HepG2 (cell line): ENCODE measurements around the gene CNPPD1. TPM values are rescaled to one million over a fixed set of nuclear protein-coding genes. Genes with fewer than 3 reads are reported as not detected.

Experiments used
- CHD4 ChIP-seq: fragments of 200-600 bp; sonication (generic); IDR thresholded peaks from 2 replicates; pipeline ENCODE4 v1.7.0; 2017; ENCODE audit warnings: mild to moderate bottlenecking, low read length, borderline replicate concordance
- HIVEP1 ChIP-seq: sonication (generic); formaldehyde crosslinking; IDR thresholded peaks from 2 replicates; pipeline ENCODE4 v1.4.0; 2020; ENCODE audit warnings: mild to moderate bottlenecking, missing genetic modification reagents
- HNRNPLL ChIP-seq: fragments of 200-400 bp; formaldehyde crosslinking; IDR thresholded peaks from 2 replicates; pipeline ENCODE4 v1.6.1; 2017; ENCODE audit warnings: mild to moderate bottlenecking, low read depth, low read length; ENCODE audit not compliant: poor library complexity, severe bottlenecking
- MAFG ChIP-seq: sonication (generic); formaldehyde crosslinking; IDR thresholded peaks from 2 replicates; pipeline ENCODE4 v1.5.1; 2020; ENCODE audit warnings: mild to moderate bottlenecking, missing genetic modification reagents
- MTF1 ChIP-seq: sonication (generic); formaldehyde crosslinking; IDR thresholded peaks from 2 replicates; pipeline ENCODE4 v1.5.0; 2020; ENCODE audit warnings: missing genetic modification reagents
- NFE2L2 ChIP-seq: fragments of 150-350 bp; IDR thresholded peaks from 2 replicates; pipeline ENCODE4 v1.6.1; 2014; ENCODE audit warnings: low read length
- NR2C2 ChIP-seq: sonication (generic); formaldehyde crosslinking; IDR thresholded peaks from 2 replicates; pipeline ENCODE4 v1.4.0; 2020; ENCODE audit warnings: missing genetic modification reagents, mild to moderate bottlenecking, moderate library complexity, borderline replicate concordance
- PAF1 ChIP-seq: IDR thresholded peaks from 2 replicates; pipeline ENCODE4 v1.6.1; 2016; ENCODE audit warnings: missing genetic modification reagents, missing compliant biosample characterization
- PCBP1 ChIP-seq: fragments of 200-400 bp; formaldehyde crosslinking; IDR thresholded peaks from 2 replicates; pipeline ENCODE4 v1.6.1; 2017; ENCODE audit warnings: mild to moderate bottlenecking, low read depth, low read length, borderline replicate concordance
- RELA ChIP-seq: sonication (generic); formaldehyde crosslinking; IDR thresholded peaks from 2 replicates; pipeline ENCODE4 v1.4.0; 2020; ENCODE audit warnings: missing genetic modification reagents
- RFXAP ChIP-seq: sonication (generic); formaldehyde crosslinking; IDR thresholded peaks from 2 replicates; pipeline ENCODE4 v1.4.0; 2020; ENCODE audit warnings: missing genetic modification reagents, borderline replicate concordance
- SRF ChIP-seq: IDR thresholded peaks from 2 replicates; pipeline ENCODE4 v1.6.1; 2011; ENCODE audit warnings: mild to moderate bottlenecking, low read depth, low read length, moderate library complexity
- USF2 ChIP-seq, 2 experiments: sonication (generic) in 1 of 2; formaldehyde crosslinking in 1 of 2; IDR thresholded peaks; 2 replicates each; pipeline versions ENCODE4 v1.5.1 to v1.6.1; 2011 to 2020; ENCODE audit warnings: borderline replicate concordance in 1 of 2, low read depth in 1 of 2, low read length in 1 of 2, mild to moderate bottlenecking in 1 of 2, missing genetic modification reagents in 1 of 2, moderate library complexity in 1 of 2
- ZEB1 ChIP-seq: IDR thresholded peaks from 2 replicates; pipeline ENCODE4 v1.6.1; 2012; ENCODE audit warnings: mild to moderate bottlenecking, low read depth, inconsistent platforms; ENCODE audit not compliant: insufficient replicate concordance
- ZNF275 ChIP-seq: sonication (generic); formaldehyde crosslinking; IDR thresholded peaks from 2 replicates; pipeline ENCODE4 v1.8.0; 2022; ENCODE audit warnings: missing genetic modification reagents, mild to moderate bottlenecking, inconsistent platforms, borderline replicate concordance
- ZNF563 ChIP-seq: sonication (generic); formaldehyde crosslinking; IDR thresholded peaks from 2 replicates; pipeline ENCODE4 v1.8.0; 2022; ENCODE audit warnings: mild to moderate bottlenecking, moderate library complexity, missing genetic modification reagents
- polyA plus RNA-seq, 8 experiments: library from polyadenylated mRNA; depleted of rRNA in 3 of 8; stranded (reverse) in 7 of 8; unstranded in 1 of 8; fragments of >200 nt; fragmentation: Illumina TruSeq in 4 of 8; extraction: Trizol in 4 of 8; gene quantifications; 2 replicates each; pipeline versions ENCODE4 v1.2.1 to v1.2.3, GENCODE V29; 2011 to 2016; ENCODE audit warnings: low read depth in 4 of 8, missing spikeins in 1 of 8, mixed read lengths in 1 of 8; ENCODE audit not compliant: insufficient read depth in 1 of 8
- total RNA-seq, 5 experiments: library from RNA; depleted of rRNA; stranded (reverse); fragments of >200 nt; fragmentation: Illumina TruSeq; extraction: Trizol; gene quantifications; 2 replicates each; pipeline ENCODE4 v1.2.3, GENCODE V29; 2016; ENCODE audit warnings: low read depth in 1 of 5
- TF ChIP-seq, protein P1 (sequence below): sonication (generic); formaldehyde crosslinking; IDR thresholded peaks from 2 replicates; pipeline ENCODE4 v1.8.1; 2023; ENCODE audit warnings: missing genetic modification reagents, inconsistent platforms, borderline replicate concordance
- TF ChIP-seq, protein P2 (sequence below): sonication (generic); formaldehyde crosslinking; IDR thresholded peaks from 2 replicates; pipeline ENCODE4 v1.4.0; 2020; ENCODE audit warnings: missing genetic modification reagents
- TF ChIP-seq, protein P3 (sequence below): sonication (generic); formaldehyde crosslinking; IDR thresholded peaks from 2 replicates; pipeline ENCODE4 v1.5.1; 2020; ENCODE audit warnings: missing genetic modification reagents, mild to moderate bottlenecking, borderline replicate concordance

Gene CNPPD1
- total and polyA plus RNA-seq, 2 of the 13 experiments (the other 11 are each of a cell fraction or from before 2014, with no cell fraction given) = 35.5 to 49.4 TPM

- TF ChIP-seq MTF1 (CRISPR knock-in tag) = no peak; the same call in 1 of the 2 replicates
- TF ChIP-seq, protein P1, sequence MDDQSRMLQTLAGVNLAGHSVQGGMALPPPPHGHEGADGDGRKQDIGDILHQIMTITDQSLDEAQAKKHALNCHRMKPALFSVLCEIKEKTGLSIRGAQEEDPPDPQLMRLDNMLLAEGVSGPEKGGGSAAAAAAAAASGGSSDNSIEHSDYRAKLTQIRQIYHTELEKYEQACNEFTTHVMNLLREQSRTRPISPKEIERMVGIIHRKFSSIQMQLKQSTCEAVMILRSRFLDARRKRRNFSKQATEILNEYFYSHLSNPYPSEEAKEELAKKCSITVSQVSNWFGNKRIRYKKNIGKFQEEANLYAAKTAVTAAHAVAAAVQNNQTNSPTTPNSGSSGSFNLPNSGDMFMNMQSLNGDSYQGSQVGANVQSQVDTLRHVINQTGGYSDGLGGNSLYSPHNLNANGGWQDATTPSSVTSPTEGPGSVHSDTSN (CRISPR knock-in tag) = no peak
- 0 out of 2 replicates have a peak, but pooled peaks have one; percentile 46 for TF ChIP-seq SRF
- no peak for TF ChIP-seq NR2C2 (CRISPR knock-in tag)
- TF ChIP-seq HIVEP1 (CRISPR knock-in tag) = 0 out of 2 replicates have a peak, but pooled peaks have one; percentile 58
- no peak for TF ChIP-seq MAFG (CRISPR knock-in tag)
- peak; percentile 61; the same call in 1 of the 2 replicates for TF ChIP-seq RFXAP (CRISPR knock-in tag)
- TF ChIP-seq RELA (CRISPR knock-in tag) = peak; percentile 76; the same call in 1 of the 2 replicates
- no peak for TF ChIP-seq CHD4
- TF ChIP-seq PCBP1 = 0 out of 2 replicates have a peak, but pooled peaks have one; percentile 23
- TF ChIP-seq, protein P2, sequence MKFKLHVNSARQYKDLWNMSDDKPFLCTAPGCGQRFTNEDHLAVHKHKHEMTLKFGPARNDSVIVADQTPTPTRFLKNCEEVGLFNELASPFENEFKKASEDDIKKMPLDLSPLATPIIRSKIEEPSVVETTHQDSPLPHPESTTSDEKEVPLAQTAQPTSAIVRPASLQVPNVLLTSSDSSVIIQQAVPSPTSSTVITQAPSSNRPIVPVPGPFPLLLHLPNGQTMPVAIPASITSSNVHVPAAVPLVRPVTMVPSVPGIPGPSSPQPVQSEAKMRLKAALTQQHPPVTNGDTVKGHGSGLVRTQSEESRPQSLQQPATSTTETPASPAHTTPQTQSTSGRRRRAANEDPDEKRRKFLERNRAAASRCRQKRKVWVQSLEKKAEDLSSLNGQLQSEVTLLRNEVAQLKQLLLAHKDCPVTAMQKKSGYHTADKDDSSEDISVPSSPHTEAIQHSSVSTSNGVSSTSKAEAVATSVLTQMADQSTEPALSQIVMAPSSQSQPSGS = peak; percentile 85
- TF ChIP-seq HNRNPLL = peak; percentile 87
- TF ChIP-seq ZNF275 (CRISPR knock-in tag) = no peak; the same call in 1 of the 2 replicates
- TF ChIP-seq PAF1 (CRISPR knock-in tag) = 0 out of 2 replicates have a peak, but pooled peaks have one; percentile 66
- TF ChIP-seq ZEB1 = no peak
- TF ChIP-seq ZNF563 (CRISPR knock-in tag) = peak; percentile 72; the same call in 1 of the 2 replicates
- TF ChIP-seq, protein P3, sequence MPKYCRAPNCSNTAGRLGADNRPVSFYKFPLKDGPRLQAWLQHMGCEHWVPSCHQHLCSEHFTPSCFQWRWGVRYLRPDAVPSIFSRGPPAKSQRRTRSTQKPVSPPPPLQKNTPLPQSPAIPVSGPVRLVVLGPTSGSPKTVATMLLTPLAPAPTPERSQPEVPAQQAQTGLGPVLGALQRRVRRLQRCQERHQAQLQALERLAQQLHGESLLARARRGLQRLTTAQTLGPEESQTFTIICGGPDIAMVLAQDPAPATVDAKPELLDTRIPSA (CRISPR knock-in tag) = peak; percentile 87; the same call in 1 of the 2 replicates
- TF ChIP-seq USF2 (IDR thresholded peaks at IDR 0.05; ENCODE audit: low read depth, low read length) = no peak
- no peak; the same call in 1 of the 2 replicates for TF ChIP-seq USF2 (CRISPR knock-in tag; IDR thresholded peaks at IDR 0.05; ENCODE audit: borderline replicate concordance)
- no peak for TF ChIP-seq NFE2L2
Measured at GRCh38 chr2:219206328-219207133, 29.8 kb upstream of the CNPPD1 start, which contains the start of gene ZFAND2B (continued).
